Activated T-cell treated with anti-CD3 and anti-CD28 coated beads for 4 hours (primary cell): Measurements from ENCODE around the gene TGFBRAP1.
"Not testable (repeated sequence)": the region's sequence is repeated elsewhere in the genome, so short reads cannot be mapped to it uniquely, and the experiment has no call there.

Experiments
- DNase-seq: peaks from one replicate; pipeline ENCODE4 v3.0.0-alpha.2; 2020

Gene TGFBRAP1

GRCh38 chr2:105357122-105357521 is 27.6 kb upstream of the TGFBRAP1 start:
- DNase-seq, result no peak

- no peak for DNase-seq
Observed at GRCh38 chr2:105344704-105345345, 15.3 kb upstream of the TGFBRAP1 start.

- no peak for DNase-seq
Observed at GRCh38 chr2:105339414-105339813, 9.9 kb upstream of the TGFBRAP1 start.

GRCh38 chr2:105338020-105338385 is 8.5 kb upstream of the TGFBRAP1 start:
- no peak for DNase-seq

GRCh38 chr2:105337122-105338019 is 7.8 kb upstream of the TGFBRAP1 start, which contains the start of gene C2orf49:
Gene C2orf49 (plus strand): TSS chr2:105337540. CDS start chr2:105337588, 48 bp downstream.
- DNase-seq, result peak; percentile 86

GRCh38 chr2:105336786-105337121 is 7.2 kb upstream of the TGFBRAP1 start:
- DNase-seq, result no peak

- no peak for DNase-seq
Observed at GRCh38 chr2:105335469-105335868, 5.9 kb upstream of the TGFBRAP1 start.

GRCh38 chr2:105334211-105334610 is 4.7 kb upstream of the TGFBRAP1 start:
- no peak for DNase-seq

- no peak for DNase-seq
Observed at GRCh38 chr2:105330681-105331375, 1.3 kb upstream of the TGFBRAP1 start.

- no peak for DNase-seq
Observed at GRCh38 chr2:105329197-105329554, 359 bp downstream of the TGFBRAP1 start.

- no peak for DNase-seq
Observed at GRCh38 chr2:105328281-105329196, 996 bp downstream of the TGFBRAP1 start.

- no peak for DNase-seq
Observed at GRCh38 chr2:105327690-105328089, 1.8 kb downstream of the TGFBRAP1 start.

GRCh38 chr2:105327271-105327670 is 2.3 kb downstream of the TGFBRAP1 start:
- not testable (repeated sequence) for DNase-seq

- no peak for DNase-seq
Observed at GRCh38 chr2:105325389-105325963, 4.1 kb downstream of the TGFBRAP1 start.

- DNase-seq, result no peak
Observed at GRCh38 chr2:105324732-105325131, 4.8 kb downstream of the TGFBRAP1 start.

- DNase-seq, result no peak
Observed at GRCh38 chr2:105324101-105324500, 5.4 kb downstream of the TGFBRAP1 start.

- DNase-seq, result no peak
Observed at GRCh38 chr2:105323111-105323510, 6.4 kb downstream of the TGFBRAP1 start.

- no peak for DNase-seq
Observed at GRCh38 chr2:105321875-105322646, 7.5 kb downstream of the TGFBRAP1 start.

GRCh38 chr2:105320651-105321215 is 8.8 kb downstream of the TGFBRAP1 start:
- no peak for DNase-seq

GRCh38 chr2:105317937-105318336 is 11.6 kb downstream of the TGFBRAP1 start:
- DNase-seq, result no peak

GRCh38 chr2:105315314-105315713 is 14.2 kb downstream of the TGFBRAP1 start:
- DNase-seq, result no peak
